Esophagus squamous epithelium (tissue), 5 donors: ENCODE results near the gene CRACDL. TPM values are rescaled to one million over a fixed set of nuclear protein-coding genes. Genes with fewer than 3 reads are reported as not detected.

Experiments used
- DNase-seq: peaks from one replicate; lab custom pipeline; 2025; lab: John Stamatoyannopoulos, UW
- H3K27ac ChIP-seq, 4 donors: fragments of 200-600 bp; sonication (generic); one replicate each; pipeline ENCODE4 v1.5.1; 2016 to 2019; ENCODE audit warnings: mild to moderate bottlenecking in 1 of 4
- H3K27me3 ChIP-seq, 4 donors: fragments of 200-600 bp; sonication (generic); 1 replicate in 3 of 4; 2 replicates in 1 of 4; pipeline versions ENCODE4 v1.5.1 to v1.6.0; 2017 to 2021; ENCODE audit warnings: antibody characterized with exemption in 1 of 4
- H3K36me3 ChIP-seq, 3 donors: fragments of 200-600 bp; sonication (generic); one replicate each; pipeline ENCODE4 v1.5.1; 2016 to 2019
- H3K4me1 ChIP-seq, 3 donors: fragments of 200-600 bp; sonication (generic); one replicate each; pipeline ENCODE4 v1.5.1; 2017 to 2019
- H3K4me3 ChIP-seq, 4 donors: fragments of 200-600 bp; sonication (generic); 1 replicate in 3 of 4; 2 replicates in 1 of 4; pipeline ENCODE4 v1.5.1; 2016 to 2019; ENCODE audit warnings: mild to moderate bottlenecking in 2 of 4, moderate library complexity in 1 of 4
- H3K9me3 ChIP-seq, 3 donors: fragments of 200-600 bp; sonication (generic); one replicate each; pipeline ENCODE4 v1.5.1; 2016 to 2019
- POLR2A ChIP-seq, 4 donors: fragments of 450-650 bp; IDR thresholded peaks; one replicate each; pipeline ENCODE4 v1.6.1; 2017; ENCODE audit warnings: antibody characterized with exemption in 4 of 4, mild to moderate bottlenecking in 4 of 4, moderate library complexity in 3 of 4
- WGBS, 2 donors: methylation state at CpG; one replicate each; pipeline ENCODE4 v1.1.5; 2018; 5-methylcytosine and 5-hydroxymethylcytosine counted together
- intact Hi-C: fragments of 100-400 bp; cut with DNase I; formaldehyde crosslinking; loops from one replicate; pipeline ENCODE4 v1.15.0; 2022
- total RNA-seq, 4 donors: library from RNA; depleted of rRNA; stranded (reverse); fragments of >200 nt; gene quantifications; one replicate each; pipeline ENCODE4 v1.1.0, GENCODE V29; 2016
- TF ChIP-seq, protein P1 (sequence below), 6 experiments: fragments of 450-650 bp in 4 of 6; fragments of 200-600 bp in 2 of 6; sonication (generic) in 2 of 6; IDR thresholded peaks; one replicate each; pipeline ENCODE4 v1.5.1; 2016 to 2019; ENCODE audit warnings: antibody characterized with exemption in 6 of 6, mild to moderate bottlenecking in 4 of 6, moderate library complexity in 4 of 6
- donor health status: DM: yes; HTN: yes; CAD: no.

CRACDL gene
- total RNA-seq, 4 donors from 2014 or later: 6.5 to 33.6 (median 9.7) TPM

DNA sequence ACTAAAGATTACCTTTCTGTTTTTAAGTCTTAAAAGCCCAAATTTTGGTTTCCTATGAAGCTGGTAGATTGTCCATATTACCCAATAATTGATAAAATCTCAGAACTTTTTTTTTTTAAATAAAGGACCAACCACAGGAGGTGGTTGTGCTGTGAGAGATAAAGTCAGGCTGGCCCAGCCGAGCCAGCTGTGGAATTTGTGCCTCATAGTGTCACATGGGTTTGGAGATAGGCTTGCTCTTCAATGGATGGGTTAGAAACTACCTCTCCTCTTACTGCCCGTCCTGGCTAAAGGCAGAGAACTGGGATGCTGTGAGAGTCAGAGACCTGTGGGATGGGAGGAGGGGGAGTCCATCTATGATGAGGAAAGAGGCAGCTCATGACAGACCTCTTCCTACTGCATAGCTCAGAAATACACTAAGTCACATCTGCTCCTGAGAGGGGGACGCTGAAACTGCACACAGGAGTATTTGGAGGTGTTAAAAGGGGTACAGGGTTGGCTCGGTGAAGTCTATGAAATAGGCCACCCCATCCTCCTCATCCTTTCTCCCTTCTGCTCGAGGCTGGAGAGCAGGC lies 105.4 kb downstream of the CRACDL start:
- intact Hi-C loops: no loop called here
- TF ChIP-seq POLR2A (IDR thresholded peaks at IDR 0.05): no peak
- TF ChIP-seq, protein P1, sequence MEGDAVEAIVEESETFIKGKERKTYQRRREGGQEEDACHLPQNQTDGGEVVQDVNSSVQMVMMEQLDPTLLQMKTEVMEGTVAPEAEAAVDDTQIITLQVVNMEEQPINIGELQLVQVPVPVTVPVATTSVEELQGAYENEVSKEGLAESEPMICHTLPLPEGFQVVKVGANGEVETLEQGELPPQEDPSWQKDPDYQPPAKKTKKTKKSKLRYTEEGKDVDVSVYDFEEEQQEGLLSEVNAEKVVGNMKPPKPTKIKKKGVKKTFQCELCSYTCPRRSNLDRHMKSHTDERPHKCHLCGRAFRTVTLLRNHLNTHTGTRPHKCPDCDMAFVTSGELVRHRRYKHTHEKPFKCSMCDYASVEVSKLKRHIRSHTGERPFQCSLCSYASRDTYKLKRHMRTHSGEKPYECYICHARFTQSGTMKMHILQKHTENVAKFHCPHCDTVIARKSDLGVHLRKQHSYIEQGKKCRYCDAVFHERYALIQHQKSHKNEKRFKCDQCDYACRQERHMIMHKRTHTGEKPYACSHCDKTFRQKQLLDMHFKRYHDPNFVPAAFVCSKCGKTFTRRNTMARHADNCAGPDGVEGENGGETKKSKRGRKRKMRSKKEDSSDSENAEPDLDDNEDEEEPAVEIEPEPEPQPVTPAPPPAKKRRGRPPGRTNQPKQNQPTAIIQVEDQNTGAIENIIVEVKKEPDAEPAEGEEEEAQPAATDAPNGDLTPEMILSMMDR (IDR thresholded peaks at IDR 0.05): no peak
- Histone ChIP-seq H3K27me3 (no peaks in the 10 kb centered on the region), H3K9me3 (no peaks in the 10 kb centered on the region), H3K36me3 (peaks cover 0 to 67% (median 0%) of the 10 kb centered on the region in 3 donors), H3K4me3 (no peak overlapping the region), H3K4me1 (peaks cover 0 to 27% (median 3%) of the 10 kb centered on the region in 3 donors), H3K27ac (no peak overlapping the region)
- DNase-seq: no peak
- 76 to 82% methylated on average over 3 of the region's 5 CpGs for WGBS, 2 donors

DNA sequence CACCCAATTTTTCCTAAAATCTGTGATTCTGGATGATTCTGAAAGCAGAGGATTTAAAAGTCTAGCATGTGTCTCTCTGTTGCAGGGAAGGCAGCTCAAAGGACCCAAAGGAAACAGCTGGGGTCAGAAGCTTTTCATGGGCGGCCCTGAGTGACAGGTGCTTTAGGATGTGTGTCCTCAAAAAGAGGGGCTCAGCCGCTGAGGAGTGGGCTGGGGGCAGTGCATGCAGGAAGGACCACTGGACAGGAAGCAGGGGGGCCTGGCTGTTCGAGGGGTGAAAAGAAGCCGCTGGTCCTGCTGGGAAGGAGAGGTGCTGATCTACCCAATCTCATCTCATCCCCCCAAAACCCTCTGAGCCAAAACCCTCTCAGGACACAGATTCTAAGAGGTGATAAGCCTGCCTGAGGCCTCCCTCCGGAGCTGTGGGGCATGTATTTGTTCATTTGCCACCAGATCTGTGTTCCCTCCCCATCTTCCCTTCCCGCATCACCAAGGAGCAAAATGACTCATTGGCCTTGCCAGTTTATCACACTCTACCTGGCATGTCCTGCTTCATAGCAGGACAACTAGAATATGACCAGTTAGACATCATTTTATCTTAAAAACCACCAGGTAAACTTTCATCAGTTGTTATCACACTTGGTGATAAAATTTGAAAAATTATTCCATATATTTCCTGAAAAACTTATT lies 106.3 kb downstream of the CRACDL start:
- no peak for TF ChIP-seq POLR2A (IDR thresholded peaks at IDR 0.05)
- TF ChIP-seq, protein P1 (IDR thresholded peaks at IDR 0.05): no peak
- Histone ChIP-seq H3K4me3 (no peak overlapping the region), H3K4me1 (peaks cover 0 to 27% (median 3%) of the 10 kb centered on the region in 3 donors), H3K36me3 (peaks cover 0 to 77% (median 0%) of the 10 kb centered on the region in 3 donors), H3K9me3 (no peaks in the 10 kb centered on the region), H3K27me3 (no peaks in the 10 kb centered on the region), H3K27ac (no peak overlapping the region)
- WGBS, 2 donors: 76 to 81% methylated on average over 6 of the region's 6 CpGs
- no peak for DNase-seq
- intact Hi-C loops: no loop called here

- Histone ChIP-seq H3K4me1 (peaks cover 2 to 28% (median 3%) of the 10 kb centered on the region in 3 donors), H3K27me3 (no peaks in the 10 kb centered on the region), H3K4me3 (no peak overlapping the region), H3K27ac (peak overlapping the region in 1 of 4 donors; percentile 18), H3K36me3 (peaks cover 0 to 77% (median 0%) of the 10 kb centered on the region in 3 donors), H3K9me3 (no peaks in the 10 kb centered on the region)
- DNase-seq: no peak
- WGBS, 2 donors: 57 to 66% methylated on average over 5 of the region's 5 CpGs
- TF ChIP-seq, protein P1 (IDR thresholded peaks at IDR 0.05): no peak
- no peak for TF ChIP-seq POLR2A (IDR thresholded peaks at IDR 0.05)
- intact Hi-C loops: no loop called here
These were observed 107.1 kb downstream of the CRACDL start for GRCh38 chr2:98828793-98829371.

DNA sequence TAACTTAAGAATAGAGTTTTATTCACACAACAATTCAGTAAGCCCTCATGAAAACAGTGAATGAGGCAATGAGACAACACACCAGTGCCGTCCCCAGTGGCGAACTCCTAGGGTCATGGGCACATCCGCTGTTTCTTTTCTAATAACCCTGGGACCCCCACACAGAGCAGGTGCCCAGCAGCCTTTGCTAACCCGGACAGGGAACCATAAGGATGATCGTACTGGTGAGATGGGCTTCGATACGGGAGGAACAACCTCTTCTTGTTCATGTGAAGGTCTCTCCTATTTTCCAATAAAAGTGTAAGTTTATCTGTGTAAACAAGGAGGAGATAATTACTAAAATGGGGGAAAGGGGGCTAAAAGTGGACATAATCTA lies 107.7 kb downstream of the CRACDL start:
- WGBS, 2 donors: 87 to 91% methylated on average over 7 of the region's 7 CpGs
- intact Hi-C loops: no loop called here
- Histone ChIP-seq H3K4me3 (no peak overlapping the region), H3K36me3 (peaks cover 0 to 77% (median 0%) of the 10 kb centered on the region in 3 donors), H3K27ac (no peak overlapping the region), H3K4me1 (peaks cover 3 to 31% (median 4%) of the 10 kb centered on the region in 3 donors), H3K27me3 (no peaks in the 10 kb centered on the region), H3K9me3 (no peaks in the 10 kb centered on the region)
- TF ChIP-seq POLR2A (IDR thresholded peaks at IDR 0.05): no peak
- TF ChIP-seq, protein P1 (IDR thresholded peaks at IDR 0.05): no peak
- no peak for DNase-seq
